PC-9 (cell line): ENCODE results near the gene DNAJC3.

Experiments used
- EZH2 ChIP-seq: fragments of 200-600 bp; sonication (generic); IDR thresholded peaks from 2 replicates; pipeline ENCODE4 v1.8.0; 2017; ENCODE audit warnings: antibody characterized with exemption, low read depth
- TF ChIP-seq, protein P1 (sequence below): fragments of 200-600 bp; sonication (generic); conservative IDR thresholded peaks from 2 replicates; pipeline ENCODE4 v1.6.1; 2017; ENCODE audit warnings: mixed run types, antibody characterized with exemption, mild to moderate bottlenecking, moderate library complexity

DNA sequence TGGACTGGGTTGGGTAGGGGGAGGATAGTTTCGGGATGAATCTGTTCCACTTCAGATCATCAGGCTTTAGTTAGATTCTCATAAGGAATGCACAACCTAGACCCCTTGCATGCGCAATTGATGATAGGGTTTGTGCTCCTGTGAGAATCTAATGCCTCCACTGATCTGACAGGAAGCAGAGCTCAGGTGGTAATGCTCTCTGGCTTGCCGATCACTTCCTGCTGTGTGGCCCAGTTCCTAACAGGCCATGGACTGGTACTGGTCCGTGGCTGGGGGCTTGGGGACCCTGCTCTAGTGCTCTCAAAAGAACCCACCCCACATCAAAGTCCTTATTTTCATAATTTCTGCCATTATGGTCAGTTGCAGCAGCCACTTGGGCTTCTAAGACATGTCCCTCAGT lies 30.1 kb downstream of the DNAJC3 start:
- TF ChIP-seq, protein P1, sequence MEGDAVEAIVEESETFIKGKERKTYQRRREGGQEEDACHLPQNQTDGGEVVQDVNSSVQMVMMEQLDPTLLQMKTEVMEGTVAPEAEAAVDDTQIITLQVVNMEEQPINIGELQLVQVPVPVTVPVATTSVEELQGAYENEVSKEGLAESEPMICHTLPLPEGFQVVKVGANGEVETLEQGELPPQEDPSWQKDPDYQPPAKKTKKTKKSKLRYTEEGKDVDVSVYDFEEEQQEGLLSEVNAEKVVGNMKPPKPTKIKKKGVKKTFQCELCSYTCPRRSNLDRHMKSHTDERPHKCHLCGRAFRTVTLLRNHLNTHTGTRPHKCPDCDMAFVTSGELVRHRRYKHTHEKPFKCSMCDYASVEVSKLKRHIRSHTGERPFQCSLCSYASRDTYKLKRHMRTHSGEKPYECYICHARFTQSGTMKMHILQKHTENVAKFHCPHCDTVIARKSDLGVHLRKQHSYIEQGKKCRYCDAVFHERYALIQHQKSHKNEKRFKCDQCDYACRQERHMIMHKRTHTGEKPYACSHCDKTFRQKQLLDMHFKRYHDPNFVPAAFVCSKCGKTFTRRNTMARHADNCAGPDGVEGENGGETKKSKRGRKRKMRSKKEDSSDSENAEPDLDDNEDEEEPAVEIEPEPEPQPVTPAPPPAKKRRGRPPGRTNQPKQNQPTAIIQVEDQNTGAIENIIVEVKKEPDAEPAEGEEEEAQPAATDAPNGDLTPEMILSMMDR = no peak
- no peak for TF ChIP-seq EZH2
